A549 treated with GW870086 at 1 μM for 4 hours (cell line): ENCODE data around the gene ST13. TPM values are rescaled to one million over a fixed set of nuclear protein-coding genes. Genes with fewer than 3 reads are reported as not detected.

Experiments
- total RNA-seq: library from RNA; stranded (reverse); fragments of 200-300 nt; extraction: Qiagen RNA extraction; gene quantifications from 5 replicates; pipeline ENCODE4 v1.2.3, GENCODE V29; 2022; ENCODE audit warnings: low read depth

Gene ST13
- 156 to 166 TPM (median 162 TPM) in 5 replicates for total RNA-seq

GRCh38 chr22:40856513-40857308 is at the start of gene ST13, which contains the start of gene XPNPEP3:
Gene ST13, minus strand, starts transcription at chr22:40856639. Its CDS starts 99 bp downstream, at chr22:40856540.
Gene XPNPEP3, plus strand, starts transcription at chr22:40857148. Its CDS starts 34 bp downstream, at chr22:40857182.

DNA sequence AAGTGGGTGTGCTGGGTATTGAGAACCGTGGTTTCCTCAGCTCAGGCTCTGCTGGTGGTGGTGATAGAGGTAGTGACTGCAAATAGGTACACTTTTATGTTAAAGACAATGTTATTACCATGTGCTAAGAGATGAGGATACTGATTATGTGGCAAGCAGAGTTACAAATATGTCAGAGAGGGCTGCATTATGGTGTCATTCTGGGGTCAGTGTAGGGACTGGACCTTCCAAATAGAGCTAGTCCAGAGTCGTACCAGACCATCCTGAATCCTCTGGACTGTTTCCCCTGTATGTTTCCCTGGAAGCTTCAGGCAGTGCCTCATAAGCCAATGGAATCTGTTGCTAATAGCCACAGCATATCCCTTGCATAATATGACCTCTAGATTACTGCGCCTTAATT is 5.6 kb upstream of the ST13 start, which contains the start of gene DNAJB7:
Gene DNAJB7 (minus strand): TSS at position 101 of the 400 bp plus-strand sequence. CDS start 119 bp downstream, outside the sequence.

DNA sequence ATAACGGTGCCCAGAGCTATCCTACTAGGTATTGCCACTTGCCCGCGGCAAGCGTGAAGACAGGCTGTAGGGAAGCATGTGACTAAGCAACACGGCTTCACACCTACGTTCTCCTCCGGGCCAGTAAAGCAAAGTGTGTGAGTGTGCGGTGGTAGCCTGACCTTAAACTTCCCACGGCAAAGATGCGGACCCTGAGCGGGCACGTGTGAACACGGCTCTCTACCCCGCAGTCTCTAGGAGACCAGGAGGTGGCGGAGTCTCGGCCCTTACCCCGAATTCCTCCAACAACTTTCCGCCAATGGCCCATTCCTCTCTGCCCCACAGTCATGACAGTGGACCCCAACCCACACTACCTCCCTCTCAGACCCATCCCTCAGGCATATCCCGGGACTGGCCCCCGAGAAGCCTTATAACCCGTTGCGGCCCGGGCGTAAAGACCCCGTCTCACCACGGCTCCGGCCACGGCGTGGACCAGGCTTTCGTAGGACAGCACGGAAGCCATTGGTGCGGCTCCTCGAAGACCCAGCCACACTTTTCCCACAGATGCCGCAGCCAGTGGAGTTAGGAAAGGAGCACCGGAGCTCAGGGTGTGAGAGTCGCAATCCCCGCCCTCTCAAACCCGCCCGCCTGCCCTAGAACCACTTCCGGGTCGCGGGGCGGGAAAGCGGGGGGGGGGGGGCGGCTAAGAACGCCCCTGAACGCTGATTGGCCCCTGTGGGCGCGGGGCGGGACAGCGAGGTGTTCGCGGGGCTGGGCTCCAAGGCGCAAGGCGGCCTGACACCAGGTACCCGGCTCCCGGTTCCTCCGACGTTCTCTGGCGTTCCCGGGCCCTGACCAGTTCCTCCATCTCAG is 37.5 kb downstream of the ST13 start, which contains the start of gene SLC25A17:
Gene SLC25A17 (minus strand): TSS at position 600 of the 852 bp plus-strand sequence. CDS start 98 bp downstream, at position 502.

Other genes starting within 250 kb of the ST13 start
- gene MRTFA, start 219.9 kb downstream of the ST13 start, total RNA-seq: 48.2 to 55.2 TPM (median 51.6 TPM) in 5 replicates
- not detected in 5 replicates for gene MCHR1, start 177.2 kb downstream of the ST13 start, total RNA-seq
- 22.1 to 25.0 TPM (median 22.9 TPM) in 5 replicates for gene SLC25A17, start 37.3 kb downstream of the ST13 start, total RNA-seq
- 7.9 to 11.9 TPM (median 8.2 TPM) in 5 replicates for gene XPNPEP3, start 509 bp upstream of the ST13 start, total RNA-seq
- gene DNAJB7, start 5.5 kb upstream of the ST13 start, total RNA-seq: not detected in 5 replicates
- 54.2 to 56.0 TPM (median 54.7 TPM) in 5 replicates for gene RBX1, start 94.7 kb upstream of the ST13 start, total RNA-seq
- 13.2 to 22.3 TPM (median 18.9 TPM) in 5 replicates for gene EP300, start 236.0 kb upstream of the ST13 start, total RNA-seq